NCI-H1436 (cell line): ENCODE results near the gene SNN.

Source experiments
- DNase-seq: peaks from one replicate; lab custom pipeline; 2025; lab: John Stamatoyannopoulos, UW

The SNN gene

GRCh38 chr16:11699234-11699894, 31.1 kb downstream of the SNN start:
- DNase-seq, result no peak

- no peak for DNase-seq
Measured at GRCh38 chr16:11700264-11701029, 32.2 kb downstream of the SNN start.

GRCh38 chr16:11705311-11706025, 37.2 kb downstream of the SNN start:
- no peak for DNase-seq

- DNase-seq, result no peak
Measured at GRCh38 chr16:11706180-11706742, 38.0 kb downstream of the SNN start.

GRCh38 chr16:11707679-11708197, 39.5 kb downstream of the SNN start:
- DNase-seq, result no peak

GRCh38 chr16:11708421-11708820, 40.2 kb downstream of the SNN start:
- no peak for DNase-seq

GRCh38 chr16:11711662-11712061, 43.4 kb downstream of the SNN start:
- DNase-seq, result no peak

GRCh38 chr16:11712122-11712521, 43.9 kb downstream of the SNN start:
- DNase-seq, result no peak

- DNase-seq, result no peak
Measured at GRCh38 chr16:11715246-11715947, 47.1 kb downstream of the SNN start.

GRCh38 chr16:11716336-11716735, 48.1 kb downstream of the SNN start:
- no peak for DNase-seq

- DNase-seq, result no peak
Measured at GRCh38 chr16:11717811-11718210, 49.6 kb downstream of the SNN start.

GRCh38 chr16:11719171-11719570, 50.9 kb downstream of the SNN start:
- DNase-seq, result no peak

GRCh38 chr16:11719762-11720161, 51.5 kb downstream of the SNN start:
- DNase-seq, result no peak

GRCh38 chr16:11721781-11722467, 53.7 kb downstream of the SNN start:
- DNase-seq, result no peak

- DNase-seq, result no peak
Measured at GRCh38 chr16:11722468-11722808, 54.2 kb downstream of the SNN start.

GRCh38 chr16:11725457-11725856, 57.2 kb downstream of the SNN start:
- DNase-seq, result no peak

GRCh38 chr16:11726008-11726407, 57.8 kb downstream of the SNN start:
- no peak for DNase-seq

GRCh38 chr16:11727796-11728543, 59.7 kb downstream of the SNN start:
- no peak for DNase-seq
